ACHN (cell line): ENCODE results near the gene ARPC5.
"Not testable (repeated sequence)": the region's sequence is repeated elsewhere in the genome, so short reads cannot be mapped to it uniquely, and the experiment has no call there.

ENCODE experiments used
- DNase-seq: peaks from one replicate; pipeline ENCODE4 v3.0.0-alpha.2; 2015
- in situ Hi-C: cut with HindIII; loops from 2 replicates; pipeline ENCODE4 v1.10.0; 2017; ENCODE audit warnings: low sequenced_read_pairs, low pct_ligation_motif_present, low pct_unique_long_range_greater_than_20kb

The ARPC5 gene

GRCh38 chr1:183635606-183636333 lies at the start of gene ARPC5:
ARPC5 (minus strand) TSS chr1:183635783; CDS start chr1:183635659, 124 bp downstream.
- DNase-seq: peak; percentile 98
- in situ Hi-C loops: no loop called here

- peak; percentile 69 for DNase-seq
- in situ Hi-C loops: no loop called here
Measured at GRCh38 chr1:183685112-183685713, 49.6 kb upstream of the ARPC5 start.

- in situ Hi-C loops, DNase-seq: not testable (repeated sequence)
Measured at GRCh38 chr1:183679363-183679762, 43.8 kb upstream of the ARPC5 start.

GRCh38 chr1:183678819-183679218 lies 43.2 kb upstream of the ARPC5 start:
- no peak for DNase-seq
- in situ Hi-C loops: no loop called here

GRCh38 chr1:183676586-183677189 lies 41.1 kb upstream of the ARPC5 start:
- DNase-seq: no peak
- in situ Hi-C loops: no loop called here

GRCh38 chr1:183675883-183676585 lies 40.5 kb upstream of the ARPC5 start:
- in situ Hi-C loops: no loop called here
- DNase-seq: no peak

GRCh38 chr1:183675381-183675780 lies 39.8 kb upstream of the ARPC5 start:
- DNase-seq: no peak
- in situ Hi-C loops: no loop called here

GRCh38 chr1:183674886-183675285 lies 39.3 kb upstream of the ARPC5 start:
- in situ Hi-C loops: loop anchor here (25.0 kb wide), 1 partner anchor 237 kb away; no protein-coding TSS in a partner anchor
- DNase-seq: no peak

GRCh38 chr1:183674339-183674738 lies 38.8 kb upstream of the ARPC5 start:
- in situ Hi-C loops: loop anchor here (25.0 kb wide), 1 partner anchor 238 kb away; no protein-coding TSS in a partner anchor
- DNase-seq: no peak

GRCh38 chr1:183673605-183674323 lies 38.2 kb upstream of the ARPC5 start:
- in situ Hi-C loops: loop anchor here (25.0 kb wide), 1 partner anchor 239 kb away; no protein-coding TSS in a partner anchor
- no peak for DNase-seq

- DNase-seq: no peak
- in situ Hi-C loops: loop anchor here (25.0 kb wide), 1 partner anchor 242 kb away; no protein-coding TSS in a partner anchor
Measured at GRCh38 chr1:183670169-183670568, 34.6 kb upstream of the ARPC5 start.

- DNase-seq: no peak
- in situ Hi-C loops: loop anchor here (25.0 kb wide), 1 partner anchor 256 kb away; no protein-coding TSS in a partner anchor
Measured at GRCh38 chr1:183656355-183656754, 20.8 kb upstream of the ARPC5 start.

- peak; percentile 81 for DNase-seq
- in situ Hi-C loops: loop anchor here (25.0 kb wide), 1 partner anchor 257 kb away; no protein-coding TSS in a partner anchor
Measured at GRCh38 chr1:183655562-183656075, 20.0 kb upstream of the ARPC5 start.

- in situ Hi-C loops: loop anchor here (25.0 kb wide), 1 partner anchor 258 kb away; no protein-coding TSS in a partner anchor
- DNase-seq: no peak
Measured at GRCh38 chr1:183654706-183655105, 19.1 kb upstream of the ARPC5 start.

- DNase-seq: no peak
- in situ Hi-C loops: loop anchor here (25.0 kb wide), 1 partner anchor 258 kb away; no protein-coding TSS in a partner anchor
Measured at GRCh38 chr1:183653876-183654451, 18.4 kb upstream of the ARPC5 start.

- in situ Hi-C loops: loop anchor here (25.0 kb wide), 1 partner anchor 259 kb away; no protein-coding TSS in a partner anchor
- DNase-seq: no peak
Measured at GRCh38 chr1:183653462-183653794, 17.8 kb upstream of the ARPC5 start.
